ENCODE measurements around the gene FMN2. TPM values are rescaled to one million over a fixed set of nuclear protein-coding genes. Genes with fewer than 3 reads are reported as not detected.

FMN2 gene
- total RNA-seq, 4 donors from 2014 or later = 0.11 to 0.89 TPM; not detected in 2

GRCh38 chr1:240199758-240200645, 108.3 kb downstream of the FMN2 start:
- WGBS = 79% methylated on average over 9 of the region's 9 CpGs
- H3K4me3 ChIP-seq = no peak overlapping the region
- H3K27me3 ChIP-seq = no peaks in the 10 kb centered on the region
- peaks cover 9% of the 10 kb centered on the region for H3K9me3 ChIP-seq
- H3K36me3 ChIP-seq = no peaks in the 10 kb centered on the region
- DNase-seq (ENCODE audit: low spot score in 2 of 2) = no peak
- no peak for TF ChIP-seq POLR2A (IDR thresholded peaks at IDR 0.05)
- TF ChIP-seq POLR2AphosphoS5 (IDR thresholded peaks at IDR 0.05) = no peak
- no peak for TF ChIP-seq EP300 (IDR thresholded peaks at IDR 0.05)
- no peak for TF ChIP-seq CTCF (IDR thresholded peaks at IDR 0.05)
- no peaks in the 10 kb centered on the region for H3K4me1 ChIP-seq
- no peak overlapping the region for H3K27ac ChIP-seq

GRCh38 chr1:240201931-240202330, 110.2 kb downstream of the FMN2 start:
- Histone ChIP-seq H3K27ac (no peak overlapping the region), H3K4me1 (no peaks in the 10 kb centered on the region), H3K27me3 (no peaks in the 10 kb centered on the region), H3K9me3 (peaks cover 9% of the 10 kb centered on the region), H3K4me3 (no peak overlapping the region), H3K36me3 (no peaks in the 10 kb centered on the region)
- TF ChIP-seq POLR2A (IDR thresholded peaks at IDR 0.05) (no peak), CTCF (IDR thresholded peaks at IDR 0.05) (no peak), EP300 (IDR thresholded peaks at IDR 0.05) (no peak), POLR2AphosphoS5 (IDR thresholded peaks at IDR 0.05) (no peak)
- DNase-seq (ENCODE audit: low spot score in 2 of 2) = no peak
- WGBS = 87% methylated on average over 4 of the region's 4 CpGs

GRCh38 chr1:240207073-240207709, 115.5 kb downstream of the FMN2 start:
- WGBS = 87% methylated on average over 18 of the region's 18 CpGs
- Histone ChIP-seq H3K27me3 (no peaks in the 10 kb centered on the region), H3K4me3 (no peak overlapping the region), H3K36me3 (no peaks in the 10 kb centered on the region), H3K9me3 (peaks cover 3% of the 10 kb centered on the region), H3K4me1 (no peaks in the 10 kb centered on the region), H3K27ac (no peak overlapping the region)
- DNase-seq (ENCODE audit: low spot score in 2 of 2) = no peak
- no peak for TF ChIP-seq POLR2AphosphoS5 (IDR thresholded peaks at IDR 0.05)
- no peak for TF ChIP-seq EP300 (IDR thresholded peaks at IDR 0.05)
- TF ChIP-seq CTCF (IDR thresholded peaks at IDR 0.05) = no peak
- no peak for TF ChIP-seq POLR2A (IDR thresholded peaks at IDR 0.05)

GRCh38 chr1:240210026-240210425, 118.3 kb downstream of the FMN2 start:
- H3K9me3 ChIP-seq = no peaks in the 10 kb centered on the region
- H3K4me1 ChIP-seq = no peaks in the 10 kb centered on the region
- H3K27ac ChIP-seq = no peak overlapping the region
- H3K36me3 ChIP-seq = no peaks in the 10 kb centered on the region
- H3K4me3 ChIP-seq = no peak overlapping the region
- 81% methylated on average over 4 of the region's 4 CpGs for WGBS
- DNase-seq (ENCODE audit: low spot score in 2 of 2) = no peak
- TF ChIP-seq CTCF (IDR thresholded peaks at IDR 0.05) (no peak), POLR2AphosphoS5 (IDR thresholded peaks at IDR 0.05) (no peak), EP300 (IDR thresholded peaks at IDR 0.05) (no peak), POLR2A (IDR thresholded peaks at IDR 0.05) (no peak)
- H3K27me3 ChIP-seq = no peaks in the 10 kb centered on the region

DNA sequence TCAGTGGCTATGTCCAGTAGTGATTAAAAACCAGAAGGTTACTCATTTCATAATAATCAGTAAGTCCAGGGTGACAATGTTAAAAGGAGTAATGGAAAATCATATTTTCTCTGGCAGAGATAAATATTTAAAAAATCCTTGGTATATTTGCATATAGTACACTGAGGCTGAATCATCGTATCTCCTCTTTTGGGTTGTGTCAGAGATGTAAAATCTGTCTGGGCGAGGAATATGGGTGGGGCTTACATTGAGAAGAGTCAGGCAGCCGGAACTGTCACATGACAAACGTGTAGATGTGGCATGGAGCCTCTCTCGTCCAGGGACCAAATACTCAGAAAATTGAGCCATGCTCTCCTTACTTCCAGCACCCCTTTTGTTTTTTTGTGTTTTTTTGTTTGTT, 120.9 kb downstream of the FMN2 start:
- Histone ChIP-seq H3K4me1 (no peaks in the 10 kb centered on the region), H3K4me3 (no peak overlapping the region), H3K27ac (no peak overlapping the region), H3K27me3 (no peaks in the 10 kb centered on the region), H3K36me3 (no peaks in the 10 kb centered on the region), H3K9me3 (no peaks in the 10 kb centered on the region)
- TF ChIP-seq POLR2A (IDR thresholded peaks at IDR 0.05) (no peak), CTCF (IDR thresholded peaks at IDR 0.05) (no peak), EP300 (IDR thresholded peaks at IDR 0.05) (no peak), POLR2AphosphoS5 (IDR thresholded peaks at IDR 0.05) (no peak)
- 75% methylated on average over 5 of the region's 5 CpGs for WGBS
- no peak for DNase-seq (ENCODE audit: low spot score in 2 of 2)
